Forelimb muscle (tissue), 1 donor: ENCODE measurements around the gene ZBTB21. TPM values are rescaled to one million over a fixed set of nuclear protein-coding genes. Genes with fewer than 3 reads are reported as not detected.
"Not testable (repeated sequence)": the region's sequence is repeated elsewhere in the genome, so short reads cannot be mapped to it uniquely, and the experiment has no call there.

Experiments
- DNase-seq: peaks from one replicate; pipeline ENCODE4 v3.0.0-alpha.2; 2013; ENCODE audit warnings: low read depth
- polyA plus RNA-seq: library from polyadenylated mRNA; unstranded; fragments of 120-200 nt; gene quantifications from one replicate; pipeline ENCODE4 v1.2.1, GENCODE V29; 2013; ENCODE audit not compliant: insufficient read length

ZBTB21 gene
- polyA plus RNA-seq, 1 donor = 5.1 TPM

DNA sequence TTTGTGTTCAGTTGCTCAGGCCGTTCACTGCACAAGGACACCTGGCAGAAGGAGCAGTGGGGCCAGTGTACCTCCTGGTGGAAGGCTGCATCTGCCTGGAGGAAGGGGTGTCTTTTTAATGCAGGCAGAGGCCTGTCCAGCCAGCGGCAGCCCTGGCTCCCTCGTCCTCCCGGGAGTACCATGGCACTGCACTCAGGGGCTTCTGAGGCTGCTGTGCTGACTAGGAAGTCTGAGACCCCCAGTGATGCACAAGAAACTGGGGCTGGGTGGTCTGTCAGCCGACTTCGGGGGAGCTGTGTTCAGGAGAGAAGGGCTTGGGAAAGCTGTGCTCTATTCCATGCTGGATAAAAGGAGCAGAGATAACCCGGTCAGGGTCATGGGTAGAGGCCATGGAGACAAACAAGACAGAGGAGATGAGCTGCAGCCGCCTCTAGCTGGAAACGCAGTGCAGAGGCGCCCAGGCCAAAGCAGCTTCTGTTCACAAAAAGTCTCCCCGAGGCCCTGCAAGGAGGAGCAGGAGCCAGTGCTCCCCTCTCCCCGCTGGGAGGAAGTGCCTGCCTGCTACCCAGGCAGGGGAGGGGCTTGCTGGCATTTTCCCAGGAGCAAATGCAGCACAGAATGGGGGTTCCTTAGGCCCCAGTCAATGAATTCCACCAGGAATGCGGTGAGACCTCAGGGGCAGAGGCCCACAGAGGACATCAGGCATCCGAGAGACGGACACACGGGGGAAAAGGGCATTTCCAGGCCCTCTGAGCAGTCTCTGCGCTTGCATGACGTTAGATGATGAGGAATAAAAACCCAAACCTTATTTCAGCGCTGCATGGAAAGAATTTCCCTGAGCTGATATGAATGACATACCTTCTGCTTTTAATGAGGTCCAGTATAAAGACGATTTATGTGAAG, 39.2 kb downstream of the ZBTB21 start:
- DNase-seq = no peak

DNA sequence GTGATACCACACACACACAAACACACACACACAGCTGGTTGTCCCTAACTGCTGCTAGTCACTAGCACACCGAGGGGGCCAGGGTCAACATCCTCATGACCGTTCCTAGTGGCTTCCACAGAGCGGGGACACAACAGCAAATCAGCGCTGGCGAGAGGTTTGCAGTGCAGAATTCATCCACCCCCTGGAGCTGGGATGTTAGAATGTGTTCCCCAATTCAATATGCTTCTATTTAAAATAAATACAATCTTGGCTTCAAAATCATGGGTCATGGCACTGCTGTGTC, 40.1 kb downstream of the ZBTB21 start:
- DNase-seq = no peak

DNA sequence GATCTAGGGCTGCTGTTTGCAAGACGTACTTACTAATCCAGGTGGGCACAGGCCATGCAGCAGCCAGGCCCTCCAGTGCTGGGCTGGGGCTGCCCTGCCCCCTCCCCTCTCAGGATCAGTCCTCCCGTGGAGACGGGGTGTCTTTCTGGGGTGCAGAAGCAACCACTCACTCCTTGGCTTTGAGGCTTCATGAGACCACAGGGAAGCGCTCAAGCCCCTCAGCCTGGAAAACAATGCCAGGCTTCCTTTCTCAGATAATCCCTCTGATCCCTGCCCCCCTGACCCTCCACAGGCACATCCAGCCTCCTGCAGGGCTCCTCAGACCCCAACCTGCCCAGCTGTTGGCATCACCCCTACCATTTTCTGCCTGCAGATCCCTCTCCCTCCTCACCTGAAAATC, 42.5 kb downstream of the ZBTB21 start:
- DNase-seq = no peak

DNA sequence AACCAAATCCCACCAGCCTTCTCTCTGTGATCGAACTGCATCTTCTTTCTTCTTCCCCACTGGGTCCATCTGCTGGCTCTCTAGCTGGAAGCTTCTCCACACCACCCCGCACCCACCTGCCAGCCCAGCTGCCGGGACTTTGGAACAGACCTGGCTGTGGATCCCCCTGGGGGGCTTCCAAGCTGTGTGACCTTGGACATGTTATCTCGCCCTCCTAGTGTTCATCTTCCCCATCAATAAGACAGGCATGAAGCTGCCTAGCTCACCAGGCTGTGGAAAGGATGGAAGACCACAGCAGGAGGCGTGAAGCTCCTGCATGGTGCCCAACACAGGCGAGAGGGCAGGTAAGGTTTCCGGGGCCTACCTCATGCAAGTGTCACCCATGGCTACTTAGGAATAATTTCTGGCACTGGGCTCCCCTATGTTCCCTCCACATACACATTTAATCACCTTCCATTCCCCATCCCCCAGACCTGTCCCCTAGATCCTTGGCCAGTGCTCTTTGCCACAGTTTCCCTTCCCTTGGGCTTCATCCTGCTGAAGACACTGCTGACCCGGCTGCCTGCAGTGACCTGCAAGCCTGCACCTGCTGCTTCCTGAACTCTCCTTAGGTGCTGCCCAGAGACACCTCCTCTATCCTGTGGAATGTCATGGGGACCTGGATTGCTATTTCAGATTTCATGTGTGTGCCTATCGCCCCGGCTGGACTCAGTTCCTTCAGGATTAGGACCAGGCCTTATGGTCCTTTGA, 43.1 kb downstream of the ZBTB21 start:
- no peak for DNase-seq

DNA sequence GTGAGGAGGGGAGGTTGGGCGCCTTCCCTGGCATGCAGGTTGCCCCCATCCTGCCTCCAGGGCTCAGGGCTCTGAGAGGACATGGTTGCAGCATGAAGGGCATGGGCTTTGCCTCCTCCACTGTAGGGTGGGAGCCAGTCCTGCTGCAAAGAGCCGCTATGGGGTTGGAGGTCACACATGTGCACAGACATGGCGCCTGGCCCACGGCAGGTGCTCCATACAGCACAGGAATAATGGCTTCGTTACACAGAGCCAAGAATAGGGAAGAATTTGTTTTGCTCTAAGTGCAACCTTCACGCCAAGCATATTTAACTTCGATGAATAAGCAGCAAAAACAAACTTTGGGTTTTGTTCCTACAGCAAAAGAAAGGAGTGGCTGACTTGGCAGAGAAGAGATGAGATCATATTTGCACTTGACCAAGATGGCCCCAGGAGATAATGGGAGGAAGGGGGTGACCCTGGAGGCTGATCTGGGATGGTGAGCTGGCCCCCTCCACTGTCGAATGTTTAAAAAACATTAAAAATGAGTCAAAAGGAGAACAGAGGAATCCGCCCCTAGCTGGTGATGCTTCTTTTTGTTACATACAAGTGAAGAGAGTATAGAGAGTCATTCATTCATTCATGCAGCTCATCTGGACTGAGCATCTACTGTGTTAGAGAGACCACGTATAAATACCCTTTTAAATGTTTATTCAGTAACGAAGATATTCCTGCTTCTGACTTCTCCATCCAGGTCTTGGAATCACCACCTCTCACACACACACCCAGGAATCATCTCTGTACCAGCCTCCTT, 43.9 kb downstream of the ZBTB21 start:
- DNase-seq = no peak

DNA sequence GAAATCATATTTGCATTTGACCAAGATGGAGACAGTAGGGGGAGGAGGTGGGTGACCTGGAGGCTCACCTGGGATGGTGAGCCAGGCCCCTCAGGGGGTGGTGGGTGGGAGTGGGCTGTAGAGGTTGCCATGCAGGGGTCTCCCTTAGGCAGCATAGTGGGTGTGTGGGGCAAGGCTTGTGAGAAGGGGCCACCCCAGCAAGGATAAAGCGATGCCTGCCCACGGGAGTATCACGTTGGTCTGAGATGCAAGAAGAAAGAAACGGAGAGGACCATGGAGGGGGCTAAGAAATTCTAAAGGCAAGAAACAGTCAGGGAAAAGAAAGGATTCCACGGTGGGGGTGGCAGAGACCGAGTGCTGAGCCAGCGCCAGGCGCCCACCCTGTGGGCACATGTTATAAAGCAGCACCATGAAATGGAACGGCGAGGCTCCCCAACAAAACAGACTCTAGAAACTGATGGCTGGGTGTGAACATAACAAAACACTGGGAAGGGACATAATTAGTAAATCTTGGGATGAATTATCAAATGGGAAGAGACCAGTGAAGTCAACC, 44.6 kb downstream of the ZBTB21 start:
- no peak for DNase-seq

DNA sequence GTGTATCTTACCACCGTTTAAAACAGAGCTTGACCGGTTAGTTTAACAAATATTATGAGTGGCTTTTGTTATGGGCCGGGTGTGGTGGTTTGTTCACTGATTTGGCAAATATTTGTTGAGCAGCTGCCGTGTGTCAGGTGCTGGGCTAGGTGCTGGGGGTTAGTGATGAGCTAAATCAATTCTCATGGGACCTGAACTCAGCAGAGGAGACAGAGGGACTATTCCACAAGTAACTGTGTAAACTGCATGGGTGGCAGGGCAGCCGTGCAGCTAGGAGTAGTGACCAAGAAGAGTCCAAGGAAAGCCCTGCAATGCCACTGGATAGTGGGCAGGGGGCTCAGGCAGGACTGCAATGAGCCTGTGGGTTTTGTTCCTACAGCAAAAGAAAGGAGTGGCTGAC, 45.1 kb downstream of the ZBTB21 start:
- no peak for DNase-seq

DNA sequence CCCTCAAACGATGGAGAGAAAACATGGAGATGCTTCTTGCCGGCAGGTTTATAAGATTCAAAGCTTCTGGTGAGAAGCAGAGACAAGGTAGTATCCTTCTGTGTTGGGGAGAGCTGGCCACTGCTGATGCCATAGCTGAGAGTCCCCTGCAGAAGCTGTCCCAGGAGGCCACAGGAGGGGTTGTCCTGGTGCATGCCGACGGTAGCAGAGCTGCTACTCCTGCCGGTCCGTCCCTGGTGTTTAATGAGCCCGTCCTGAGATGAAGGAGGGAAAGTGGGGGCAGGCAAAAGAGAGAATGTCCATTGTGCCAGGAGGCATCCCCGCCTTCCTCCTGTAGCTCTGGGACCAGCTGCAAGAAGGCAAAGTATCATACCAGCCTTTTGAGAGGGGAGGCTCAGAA, 46.0 kb downstream of the ZBTB21 start:
- DNase-seq = no peak

DNA sequence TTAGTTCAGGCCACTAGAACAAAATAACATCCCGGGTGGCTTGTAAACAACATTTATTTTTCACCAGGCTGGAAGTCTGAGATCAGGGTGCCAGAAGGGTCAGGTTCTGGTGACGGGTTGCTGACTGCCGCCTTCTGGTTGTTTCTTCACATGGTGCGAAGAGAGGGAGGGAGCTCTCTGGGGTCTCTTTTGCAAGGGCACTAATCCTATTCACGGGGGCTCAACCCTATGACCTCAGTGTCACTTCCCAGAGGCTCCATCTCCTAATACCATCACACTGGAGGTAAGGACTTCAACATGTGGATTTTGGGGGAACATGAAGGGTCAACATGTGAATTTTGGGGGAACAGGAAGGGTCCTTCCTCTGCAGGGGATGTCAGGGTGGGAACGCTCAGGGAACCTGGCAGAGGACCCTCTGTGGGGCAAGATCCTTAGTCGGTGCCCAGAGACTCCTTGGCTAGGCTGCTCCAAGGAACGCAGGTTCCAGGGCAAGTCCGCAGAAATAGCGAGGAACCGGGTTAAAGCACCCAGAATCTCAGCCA, 47.7 kb downstream of the ZBTB21 start:
- no peak for DNase-seq

DNA sequence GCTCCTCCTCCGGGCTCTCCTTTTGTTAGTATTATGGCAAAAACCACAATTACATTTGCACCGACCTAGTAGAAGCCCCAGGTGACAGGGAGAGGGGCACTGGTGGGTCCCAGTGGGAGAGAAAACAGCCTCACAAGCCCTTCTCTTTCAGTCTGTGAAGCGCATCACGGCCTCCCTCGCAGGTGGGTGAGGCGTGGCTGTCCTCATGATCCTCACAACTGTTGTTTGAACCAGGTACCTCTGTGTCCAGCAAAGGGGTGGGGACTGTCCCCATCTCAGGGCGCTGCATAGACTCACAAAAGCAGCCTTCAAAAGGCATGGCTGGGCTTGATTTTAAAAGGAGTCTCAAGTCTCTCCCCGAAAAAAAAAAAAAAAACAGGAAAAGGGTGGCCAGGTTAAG, 48.4 kb downstream of the ZBTB21 start:
- no peak for DNase-seq

DNA sequence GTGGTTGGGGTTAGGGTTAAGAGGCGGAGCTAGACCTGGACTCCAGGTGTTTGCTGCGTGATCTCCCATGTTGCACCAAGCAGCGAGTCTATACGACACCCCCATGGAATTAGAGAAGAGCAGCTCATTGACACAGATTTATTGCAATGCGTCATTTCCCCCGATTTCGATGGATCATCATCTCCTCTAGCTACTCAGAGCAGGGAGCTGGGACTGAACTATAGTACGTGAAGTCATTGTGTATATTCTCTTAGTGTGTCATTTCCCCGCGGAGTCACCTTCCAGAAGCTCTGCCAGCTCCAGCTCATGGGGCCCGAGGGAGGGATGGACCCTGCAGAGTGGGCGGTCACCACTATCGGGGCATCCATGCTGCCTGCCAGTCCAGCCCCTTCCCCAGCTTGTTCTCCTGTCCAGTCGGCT, 48.9 kb downstream of the ZBTB21 start:
- no peak for DNase-seq

DNA sequence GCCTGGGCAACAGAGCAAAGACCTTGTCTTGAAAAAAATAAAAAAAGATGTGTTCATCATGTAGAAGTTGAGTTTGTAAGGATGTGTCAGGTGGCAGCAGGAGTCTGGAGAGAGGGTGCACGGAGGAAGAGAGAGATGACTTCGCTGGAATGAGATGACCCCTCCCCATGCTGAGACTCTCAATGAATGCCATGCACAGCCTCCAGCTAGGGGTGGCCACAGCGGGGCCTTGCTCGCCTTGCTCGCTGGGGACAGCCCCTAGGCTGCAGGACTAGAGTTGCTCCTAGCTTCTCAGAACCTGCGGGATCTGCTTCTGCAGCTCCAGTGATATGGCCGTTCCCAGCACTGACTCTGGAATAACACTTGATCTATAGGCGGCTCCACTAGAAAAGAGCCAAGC, 49.8 kb downstream of the ZBTB21 start:
- no peak for DNase-seq

DNA sequence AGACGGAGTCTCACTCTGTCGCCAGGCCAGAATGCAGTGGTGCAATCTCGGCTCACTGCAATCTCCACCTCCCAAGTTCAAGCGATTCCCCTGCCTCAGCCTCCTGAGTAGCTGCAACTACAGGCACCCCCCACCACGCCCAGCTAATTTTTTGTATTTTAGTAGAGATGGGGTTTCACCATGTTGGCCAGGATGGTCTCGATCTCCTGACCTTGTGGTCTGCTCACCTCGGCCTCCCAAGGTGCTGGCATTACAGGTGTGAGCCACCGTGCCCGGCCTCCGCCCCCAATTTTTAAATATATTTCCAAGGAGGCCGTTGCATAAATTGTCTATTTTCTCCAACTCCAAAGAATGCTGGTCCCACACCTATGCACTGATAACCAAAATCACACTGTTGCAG, 50.5 kb downstream of the ZBTB21 start:
- not testable (repeated sequence) for DNase-seq

DNA sequence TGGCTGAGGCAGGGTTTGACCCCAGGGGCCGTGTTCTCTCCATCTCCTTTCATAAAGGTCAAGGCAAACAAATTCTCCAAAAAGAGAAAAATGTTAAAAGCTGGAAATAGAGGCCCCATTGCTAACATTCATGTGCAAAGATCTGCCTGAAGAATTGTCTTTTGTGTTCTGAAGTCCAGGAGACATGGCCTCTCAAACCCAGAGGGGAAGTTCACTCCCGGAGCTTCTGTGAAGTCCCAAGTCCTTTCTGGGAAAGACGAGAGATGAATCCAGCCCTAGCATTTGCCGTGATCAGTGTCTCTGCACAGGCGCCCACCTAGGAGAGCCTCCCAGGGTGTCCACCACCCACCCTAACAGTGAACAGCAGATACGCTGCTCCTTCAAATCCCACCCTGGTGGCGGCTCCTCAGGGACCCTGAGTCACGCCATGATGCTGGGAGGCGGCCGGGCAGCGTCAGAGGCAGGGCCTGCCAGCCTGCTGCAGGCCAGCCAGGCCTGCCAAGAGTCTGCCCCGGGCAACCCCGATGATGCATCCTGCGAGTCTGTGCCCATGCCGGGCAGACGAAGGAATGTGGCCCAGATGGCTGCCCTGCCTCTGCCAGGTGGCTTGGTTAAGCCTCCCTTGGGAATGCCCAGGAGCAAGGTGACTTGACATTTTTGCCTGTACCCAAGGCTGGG, 51.1 kb downstream of the ZBTB21 start:
- DNase-seq = no peak

DNA sequence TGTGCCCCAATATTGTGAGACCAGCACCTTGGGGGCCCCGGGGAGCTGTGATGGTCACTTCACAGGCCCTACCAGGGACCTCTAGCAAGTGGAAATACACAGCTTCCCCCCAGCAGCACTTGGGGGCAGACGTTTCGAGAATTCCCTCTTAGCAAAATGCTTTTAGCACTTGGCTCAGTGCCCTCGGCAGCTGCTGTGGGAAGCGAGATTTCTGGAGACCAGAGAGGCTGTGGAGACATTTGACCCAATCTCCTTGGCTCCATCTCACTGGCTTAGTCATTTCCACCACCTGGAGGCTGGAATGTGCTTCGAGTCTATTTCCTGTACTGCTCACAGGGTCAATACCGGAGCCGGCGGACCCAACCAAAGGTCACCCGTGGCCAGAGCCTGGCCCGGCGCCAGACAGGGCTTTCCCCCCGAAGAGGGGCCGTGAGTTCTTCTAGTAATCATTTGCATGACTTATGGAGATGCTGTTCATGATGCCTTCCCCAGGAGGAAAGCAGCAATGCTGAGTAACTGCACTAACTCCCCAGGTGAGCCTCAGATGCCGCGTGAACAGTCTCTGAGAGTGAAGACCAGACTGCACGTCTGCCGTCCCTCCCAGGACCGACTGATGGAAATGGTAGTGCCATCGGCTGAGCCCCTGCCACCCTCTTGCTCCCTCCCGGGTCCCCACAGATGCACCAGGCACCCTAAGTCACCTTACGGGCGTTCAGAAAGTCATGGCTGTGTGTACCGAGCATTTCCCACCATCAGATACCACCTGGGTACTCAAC, 52.0 kb downstream of the ZBTB21 start:
- DNase-seq = peak; percentile 78

DNA sequence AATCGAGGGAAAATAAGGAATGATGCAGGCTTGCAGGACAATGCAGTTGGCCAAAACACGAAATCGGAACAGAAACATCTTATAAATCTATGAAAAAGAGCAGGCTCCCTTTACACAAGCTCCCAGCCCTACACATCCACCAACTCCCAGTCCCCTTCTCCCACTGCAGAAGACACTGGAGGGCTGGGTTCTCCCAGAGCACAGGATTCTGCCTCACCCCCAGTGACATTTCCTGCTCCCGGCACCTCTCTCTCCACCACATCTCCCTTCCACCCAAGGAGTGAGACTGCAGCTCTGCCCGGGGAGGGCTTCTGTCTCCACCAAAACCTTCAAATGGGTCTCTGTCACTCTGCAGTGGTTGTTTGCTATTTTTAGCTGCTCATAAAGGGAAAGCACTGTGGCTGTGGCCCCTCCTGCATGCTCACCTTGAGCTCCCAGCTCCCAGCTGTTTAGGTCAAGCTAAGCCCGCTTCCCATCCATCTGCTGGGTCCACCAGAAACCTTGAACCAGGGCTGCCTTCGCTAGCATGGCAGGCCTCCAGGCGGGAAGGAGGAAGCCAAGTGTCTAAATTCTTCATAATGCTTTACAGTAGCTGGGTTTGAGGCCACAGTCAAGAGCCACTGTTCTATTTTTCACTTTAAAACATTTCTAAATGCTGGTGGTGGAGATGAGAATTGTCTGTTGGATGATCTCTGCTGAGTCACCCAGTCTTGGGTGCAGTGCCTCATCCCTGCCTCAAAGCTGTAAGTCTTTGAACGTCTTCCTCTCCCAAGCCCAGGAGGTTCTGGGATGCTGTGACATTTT, 53.0 kb downstream of the ZBTB21 start:
- no peak for DNase-seq

DNA sequence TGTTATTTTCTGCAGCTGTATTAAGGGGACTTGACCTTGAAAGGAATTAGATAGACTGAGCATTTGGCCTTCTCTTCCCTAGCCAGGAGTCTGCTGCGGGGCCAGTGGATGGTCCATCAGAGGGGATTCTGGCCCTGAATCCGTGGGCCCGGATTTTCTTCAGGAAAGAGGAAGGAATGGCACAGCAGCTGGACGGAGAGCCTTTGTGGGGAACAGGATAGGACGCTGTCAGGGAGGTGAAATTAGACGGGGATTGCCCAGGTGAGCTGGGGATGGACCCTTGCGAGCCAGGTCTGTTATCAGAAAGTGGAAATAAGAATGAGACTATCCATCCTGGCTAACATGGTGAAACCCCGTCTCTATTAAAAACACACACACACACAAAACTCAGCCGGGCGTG, 54.6 kb downstream of the ZBTB21 start:
- DNase-seq = no peak

DNA sequence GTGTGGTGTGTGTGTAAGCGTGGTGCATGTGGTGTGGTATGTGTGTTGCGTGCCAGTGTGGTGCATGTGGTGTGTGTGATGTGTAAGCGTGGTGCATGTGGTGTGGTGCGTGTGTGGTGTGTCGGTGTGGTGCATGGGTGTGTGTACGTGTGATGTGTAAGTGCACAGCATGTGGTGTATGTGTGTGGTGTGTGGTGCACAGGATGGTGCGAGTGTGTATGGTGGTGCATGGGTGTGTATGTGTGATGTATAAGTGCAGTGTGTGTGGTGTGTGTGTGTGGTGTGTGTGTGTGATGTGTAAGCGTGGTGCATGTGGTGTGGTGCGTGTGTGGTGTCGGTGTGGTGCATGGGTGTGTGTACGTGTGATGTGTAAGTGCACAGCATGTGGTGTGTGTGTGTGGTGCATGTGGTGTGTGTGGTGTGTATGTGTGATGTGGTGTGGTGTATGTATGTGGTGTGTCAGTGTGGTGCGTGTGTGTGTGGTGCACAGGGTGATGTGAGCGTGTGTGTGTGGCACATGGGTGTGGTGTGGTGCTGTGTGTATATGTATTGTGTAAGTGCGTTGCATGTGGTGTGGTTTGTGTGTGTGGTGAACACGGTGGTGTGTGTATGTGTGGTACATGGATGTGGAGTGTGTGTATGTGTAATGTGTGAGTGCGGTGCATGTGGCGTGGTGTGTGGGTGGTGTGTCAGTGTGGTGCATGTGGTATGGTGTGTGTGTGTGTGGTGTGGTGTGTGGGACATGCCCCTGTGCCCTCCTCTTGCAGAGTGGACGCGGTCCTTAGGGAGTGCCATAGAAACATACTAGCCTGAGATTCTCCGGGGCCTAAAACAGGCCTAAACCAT, 55.3 kb downstream of the ZBTB21 start:
- no peak for DNase-seq
